NCI-H510A treated with DMSO at 0.1 percent for 48 hours (cell line): Measurements from ENCODE around the gene TMEM198.
A peak's percentile ranks its signal among the peaks of the same experiment; 100 is the strongest.

ENCODE experiments used
- DNase-seq: peaks from one replicate; lab custom pipeline; 2025; lab: John Stamatoyannopoulos, UW

The TMEM198 gene

DNA sequence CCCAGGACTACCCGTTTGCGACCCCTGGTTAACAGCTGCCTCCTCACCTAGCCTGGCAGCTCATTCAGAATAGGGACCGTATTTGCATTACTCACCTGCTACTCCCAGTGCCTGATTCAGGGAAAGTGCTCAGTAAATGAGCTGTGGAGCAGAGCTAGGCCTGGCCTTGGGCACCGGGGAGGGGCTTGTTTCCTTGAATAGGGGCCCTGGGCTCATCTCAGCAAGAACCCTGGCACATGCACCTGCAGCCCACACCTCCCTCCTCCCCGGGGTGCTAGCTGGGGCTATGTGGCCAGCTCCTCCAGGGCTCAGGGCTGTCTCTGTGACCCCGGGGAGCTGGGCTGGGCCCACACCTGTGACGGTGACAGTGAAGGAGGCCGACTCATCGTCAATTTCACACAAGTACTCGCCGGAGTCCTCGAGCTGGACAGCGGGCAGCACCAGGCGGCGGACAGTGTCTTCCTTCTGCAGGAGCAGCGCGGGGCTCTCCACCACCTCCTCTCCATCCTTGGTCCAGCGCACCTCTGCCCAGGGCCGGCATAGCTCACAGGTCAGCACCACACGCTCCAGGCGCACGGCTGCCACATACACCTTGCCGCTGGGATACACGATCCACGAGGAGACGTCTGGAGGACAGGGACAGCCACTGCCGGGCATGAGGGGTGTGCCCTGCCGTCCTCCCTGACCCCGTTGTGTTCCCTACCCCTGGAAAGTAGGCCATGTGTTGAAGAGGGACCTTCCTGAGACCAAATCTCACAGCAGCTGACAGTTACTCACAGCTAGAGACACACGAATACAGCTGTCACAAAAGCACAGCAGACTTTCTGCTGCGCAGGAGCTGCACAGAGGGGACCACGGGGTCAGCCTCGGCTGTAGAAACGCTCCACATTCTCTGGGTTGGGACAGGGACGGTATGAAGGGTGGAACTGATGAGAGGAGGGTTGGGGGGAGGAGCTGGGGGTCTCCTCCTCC lies 18.5 kb downstream of the TMEM198 start:
- no peak for DNase-seq

DNA sequence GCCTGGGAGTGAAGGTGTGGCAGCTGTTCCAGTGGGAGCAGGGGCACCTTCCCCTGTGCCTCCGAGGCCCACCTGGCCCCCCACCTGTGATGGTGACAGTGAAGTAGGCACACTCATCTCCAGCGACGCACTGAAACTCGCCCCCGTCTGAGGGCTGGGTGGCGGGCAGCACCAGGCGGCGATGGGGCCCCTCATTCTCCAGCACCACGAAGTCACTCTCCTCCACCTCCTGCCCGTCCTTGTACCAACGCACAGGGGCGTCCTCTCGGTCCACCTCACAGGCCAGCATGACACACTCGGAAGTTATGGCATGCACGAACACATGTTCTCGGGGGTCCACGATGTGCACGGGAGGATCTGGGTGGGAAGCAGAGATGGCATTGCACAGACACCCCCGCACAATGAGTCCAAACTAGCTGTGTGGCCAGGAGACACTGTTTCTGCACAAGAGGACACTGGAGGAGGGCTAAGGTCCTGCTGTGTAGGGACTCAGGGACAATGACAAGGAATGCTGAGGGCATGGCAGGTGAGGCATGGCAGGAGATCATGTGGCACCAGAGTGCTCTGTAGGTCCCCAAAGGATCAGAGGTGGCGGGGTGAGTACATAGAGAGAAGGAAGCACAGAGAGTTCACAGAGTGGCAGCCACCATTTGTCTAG lies 19.6 kb downstream of the TMEM198 start:
- DNase-seq = no peak

GRCh38 chr2:219565130-219566080 lies 21.6 kb downstream of the TMEM198 start:
- DNase-seq = no peak

- DNase-seq = no peak
These were observed 22.8 kb downstream of the TMEM198 start for GRCh38 chr2:219566640-219567039.

DNA sequence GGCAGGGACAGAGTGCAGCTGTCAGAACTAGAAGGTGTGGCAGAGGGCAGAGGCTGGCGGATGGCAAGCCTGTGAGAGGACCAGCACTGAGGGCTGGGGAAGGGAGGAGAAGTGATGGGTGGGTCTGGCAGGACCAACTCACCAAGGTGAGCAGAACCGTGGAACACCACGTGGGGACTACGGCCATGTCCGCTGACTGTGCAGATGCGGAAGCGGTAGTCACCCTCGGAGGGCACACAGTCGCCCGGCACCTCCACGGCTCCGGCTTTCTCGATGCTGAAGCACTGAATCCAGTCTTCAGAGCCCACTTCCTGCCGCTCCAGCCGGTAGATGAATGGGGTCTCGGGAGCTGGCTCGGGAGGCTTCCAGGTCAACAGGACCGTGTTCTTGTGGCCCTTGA lies 23.3 kb downstream of the TMEM198 start:
- no peak for DNase-seq

GRCh38 chr2:219567791-219568361 lies 24.0 kb downstream of the TMEM198 start:
- no peak for DNase-seq

- no peak for DNase-seq
These were observed 25.2 kb downstream of the TMEM198 start for GRCh38 chr2:219569041-219569440.

DNA sequence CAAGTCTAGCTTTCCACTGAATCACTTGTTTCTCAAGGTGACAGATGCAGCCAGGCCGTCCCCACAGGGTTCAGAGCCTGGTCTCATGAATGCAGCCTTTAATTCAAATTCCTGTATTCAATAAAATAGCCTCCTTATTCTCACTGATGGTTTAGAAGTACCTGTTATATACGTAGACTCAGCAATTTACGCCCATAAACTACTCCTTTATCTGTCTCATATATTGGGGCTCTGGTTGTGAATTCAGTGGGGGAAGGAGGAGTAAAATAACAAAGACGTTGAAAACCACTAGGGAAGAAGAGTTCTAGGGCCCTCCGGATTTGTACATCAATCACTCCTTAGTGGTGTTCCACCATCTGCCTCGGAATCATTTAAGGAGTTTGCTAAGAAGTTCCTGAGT lies 25.8 kb downstream of the TMEM198 start:
- DNase-seq = no peak

GRCh38 chr2:219570194-219570923 lies 26.5 kb downstream of the TMEM198 start:
- peak; percentile 35 for DNase-seq

DNA sequence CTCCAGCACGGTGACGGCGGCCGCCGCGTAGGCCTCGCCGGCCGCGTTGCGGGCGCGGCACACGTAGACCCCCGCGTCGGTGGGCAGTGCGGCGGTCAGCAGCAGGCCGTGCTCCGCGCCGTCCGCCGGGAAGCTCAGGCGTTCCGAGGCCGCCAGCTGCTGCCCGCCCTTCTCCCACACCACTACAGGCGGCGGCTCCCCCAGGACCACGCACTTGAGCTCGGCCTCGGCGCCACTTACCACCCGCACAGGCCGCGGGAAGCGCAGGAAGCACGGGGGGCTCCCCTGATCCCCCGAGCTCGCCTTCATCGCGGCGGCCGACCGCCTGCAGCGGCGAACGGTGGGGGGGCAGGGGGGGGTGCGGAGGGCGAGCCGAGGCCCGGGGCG lies 27.1 kb downstream of the TMEM198 start:
- DNase-seq = no peak

DNA sequence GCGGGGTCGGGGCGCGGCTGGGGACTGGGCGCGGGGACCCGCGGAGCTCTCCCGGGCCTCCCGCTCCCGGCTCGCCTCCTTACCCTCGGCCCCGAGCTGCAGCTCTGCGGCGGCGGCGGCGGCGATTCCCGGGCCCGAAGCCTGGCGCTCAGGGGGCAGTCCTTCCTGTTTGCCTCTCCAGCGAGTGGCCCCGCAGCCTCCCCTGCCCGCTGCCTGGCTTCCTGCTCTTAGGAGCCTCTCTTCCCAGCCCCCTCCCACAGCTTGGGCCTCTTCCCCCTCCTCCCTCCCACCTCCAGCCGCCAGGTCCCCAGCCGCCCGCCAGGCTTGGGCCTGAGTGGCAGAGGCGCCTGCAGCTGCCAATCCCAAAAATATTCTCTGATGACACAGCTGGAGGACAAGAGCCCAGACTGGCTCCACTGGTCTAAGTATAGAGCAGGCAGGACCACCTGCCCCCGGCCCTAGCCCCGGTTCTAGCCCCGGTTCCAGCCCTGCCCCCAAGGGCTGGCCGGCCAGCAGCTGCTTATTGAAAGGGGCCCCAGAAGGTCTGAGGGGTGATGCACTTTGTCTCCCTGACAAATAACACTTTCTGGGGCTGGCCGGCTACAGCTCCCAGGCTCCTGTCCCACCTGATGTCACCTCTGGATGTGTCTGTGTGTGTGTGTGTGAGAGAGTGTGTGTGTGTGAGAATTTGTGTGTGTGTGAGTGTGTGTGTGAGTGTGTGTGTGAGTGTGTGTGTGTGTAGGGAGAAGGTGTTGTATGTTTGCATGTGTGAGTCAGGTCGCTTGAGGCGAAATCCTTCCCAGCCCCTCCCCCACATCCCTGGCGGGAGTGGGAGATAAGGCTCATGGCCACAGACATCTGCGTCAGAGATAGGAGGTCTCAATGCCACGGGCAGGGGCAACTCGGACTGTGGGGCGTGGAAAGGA lies 27.7 kb downstream of the TMEM198 start, which contains the start of gene OBSL1:
Gene OBSL1, minus strand, starts transcription at position 229 of the 926 bp plus-strand sequence. CDS start 307 bp downstream, outside the sequence.
- DNase-seq = peak; percentile 91

DNA sequence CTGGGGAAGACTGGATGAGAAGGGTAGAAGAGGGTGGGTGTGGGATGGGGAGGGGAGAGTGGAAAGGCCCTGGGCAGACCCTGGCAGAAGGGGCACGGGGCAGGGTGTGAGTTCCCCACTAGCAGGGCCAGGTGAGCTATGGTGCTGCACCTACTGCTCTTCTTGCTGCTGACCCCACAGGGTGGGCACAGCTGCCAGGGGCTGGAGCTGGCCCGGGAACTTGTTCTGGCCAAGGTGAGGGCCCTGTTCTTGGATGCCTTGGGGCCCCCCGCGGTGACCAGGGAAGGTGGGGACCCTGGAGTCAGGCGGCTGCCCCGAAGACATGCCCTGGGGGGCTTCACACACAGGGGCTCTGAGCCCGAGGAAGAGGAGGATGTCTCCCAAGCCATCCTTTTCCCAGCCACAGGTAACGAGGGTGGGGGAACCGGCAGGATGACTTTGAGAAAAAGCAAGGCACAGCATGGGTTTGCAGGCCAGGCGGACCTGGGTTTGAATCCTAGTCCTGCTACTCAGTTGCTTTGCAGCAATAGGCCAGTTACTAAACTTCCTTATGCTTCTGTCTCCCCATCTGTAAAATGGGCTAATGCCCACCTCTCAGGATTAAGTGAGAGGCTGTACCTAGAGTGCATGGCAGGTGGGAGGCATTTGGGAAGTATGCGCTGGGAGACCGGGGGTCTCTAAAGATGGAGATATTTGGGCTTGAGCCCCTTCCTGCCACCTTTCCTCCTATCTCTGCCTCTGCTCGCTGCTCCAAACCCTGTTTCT lies 28.6 kb downstream of the TMEM198 start, which contains the start of gene INHA:
Gene INHA, plus strand, starts transcription at position 74 of the 765 bp plus-strand sequence. Its CDS starts 65 bp downstream, at position 139.
- DNase-seq = no peak

GRCh38 chr2:219573166-219573565 lies 29.3 kb downstream of the TMEM198 start:
- DNase-seq = peak; percentile 76

DNA sequence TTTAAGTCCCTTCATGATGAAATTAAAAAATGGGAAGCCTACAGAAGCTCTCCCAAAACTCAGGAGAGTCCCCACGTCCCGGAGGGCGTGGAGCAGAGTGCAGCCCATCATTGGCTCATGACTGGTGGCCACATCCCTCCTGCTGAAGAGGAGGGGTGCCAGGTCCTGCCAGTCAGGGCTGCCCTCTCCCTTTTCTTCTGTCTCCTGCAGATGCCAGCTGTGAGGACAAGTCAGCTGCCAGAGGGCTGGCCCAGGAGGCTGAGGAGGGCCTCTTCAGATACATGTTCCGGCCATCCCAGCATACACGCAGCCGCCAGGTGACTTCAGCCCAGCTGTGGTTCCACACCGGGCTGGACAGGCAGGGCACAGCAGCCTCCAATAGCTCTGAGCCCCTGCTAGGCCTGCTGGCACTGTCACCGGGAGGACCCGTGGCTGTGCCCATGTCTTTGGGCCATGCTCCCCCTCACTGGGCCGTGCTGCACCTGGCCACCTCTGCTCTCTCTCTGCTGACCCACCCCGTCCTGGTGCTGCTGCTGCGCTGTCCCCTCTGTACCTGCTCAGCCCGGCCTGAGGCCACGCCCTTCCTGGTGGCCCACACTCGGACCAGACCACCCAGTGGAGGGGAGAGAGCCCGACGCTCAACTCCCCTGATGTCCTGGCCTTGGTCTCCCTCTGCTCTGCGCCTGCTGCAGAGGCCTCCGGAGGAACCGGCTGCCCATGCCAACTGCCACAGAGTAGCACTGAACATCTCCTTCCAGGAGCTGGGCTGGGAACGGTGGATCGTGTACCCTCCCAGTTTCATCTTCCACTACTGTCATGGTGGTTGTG lies 30.9 kb downstream of the TMEM198 start:
- peak; percentile 81 for DNase-seq

DNA sequence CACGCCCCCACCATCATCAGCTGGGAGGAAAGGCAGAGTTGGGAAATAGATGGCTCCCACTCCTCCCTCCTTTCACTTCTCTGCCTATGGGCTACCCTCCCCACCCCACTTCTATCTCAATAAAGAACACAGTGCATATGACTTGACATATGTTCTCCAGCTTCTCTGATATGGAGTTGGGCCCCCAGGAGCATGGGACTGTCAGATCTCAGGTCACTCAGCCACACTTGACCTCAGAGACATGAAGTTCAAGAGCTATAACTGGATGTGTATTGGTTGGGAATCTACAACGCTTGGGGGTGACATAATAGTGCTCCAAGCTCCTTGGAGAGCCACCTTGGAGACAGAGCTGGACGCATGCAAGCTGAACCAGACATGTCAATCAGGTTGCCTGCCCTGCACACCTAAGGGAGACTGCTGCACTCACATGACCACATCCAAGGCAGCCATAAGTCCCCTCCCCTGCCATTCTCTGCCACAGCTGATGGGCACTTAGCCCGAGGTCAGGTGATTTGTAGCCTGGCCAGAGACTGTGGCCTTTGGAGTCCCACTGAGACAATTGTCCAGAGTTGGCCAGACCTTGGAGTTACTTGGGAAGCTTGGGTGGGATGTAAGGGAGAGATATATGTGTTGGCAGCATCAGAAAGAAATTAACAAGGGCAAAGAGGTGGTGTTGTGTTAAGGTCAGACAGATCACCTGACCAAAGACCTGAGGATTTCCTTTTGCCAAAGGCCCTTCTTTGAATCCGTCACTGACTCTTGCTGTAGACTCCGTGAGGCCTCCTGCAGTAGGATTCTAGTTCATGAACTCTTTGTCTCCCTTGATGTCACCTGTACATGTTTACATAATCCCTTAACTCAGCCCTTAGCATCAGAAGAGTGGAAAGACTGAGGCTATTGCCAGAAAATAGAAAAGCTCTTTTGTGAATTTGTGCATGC lies 32.0 kb downstream of the TMEM198 start:
- DNase-seq = peak; percentile 44

- DNase-seq = peak; percentile 71
These were observed 32.9 kb downstream of the TMEM198 start for GRCh38 chr2:219576505-219577388.
